RPMI8226 (cell line): ENCODE data around the gene PSMB7.

ENCODE experiments used
- DNase-seq: peaks from one replicate; pipeline ENCODE4 v3.0.0-alpha.2; 2015

Gene PSMB7

DNA sequence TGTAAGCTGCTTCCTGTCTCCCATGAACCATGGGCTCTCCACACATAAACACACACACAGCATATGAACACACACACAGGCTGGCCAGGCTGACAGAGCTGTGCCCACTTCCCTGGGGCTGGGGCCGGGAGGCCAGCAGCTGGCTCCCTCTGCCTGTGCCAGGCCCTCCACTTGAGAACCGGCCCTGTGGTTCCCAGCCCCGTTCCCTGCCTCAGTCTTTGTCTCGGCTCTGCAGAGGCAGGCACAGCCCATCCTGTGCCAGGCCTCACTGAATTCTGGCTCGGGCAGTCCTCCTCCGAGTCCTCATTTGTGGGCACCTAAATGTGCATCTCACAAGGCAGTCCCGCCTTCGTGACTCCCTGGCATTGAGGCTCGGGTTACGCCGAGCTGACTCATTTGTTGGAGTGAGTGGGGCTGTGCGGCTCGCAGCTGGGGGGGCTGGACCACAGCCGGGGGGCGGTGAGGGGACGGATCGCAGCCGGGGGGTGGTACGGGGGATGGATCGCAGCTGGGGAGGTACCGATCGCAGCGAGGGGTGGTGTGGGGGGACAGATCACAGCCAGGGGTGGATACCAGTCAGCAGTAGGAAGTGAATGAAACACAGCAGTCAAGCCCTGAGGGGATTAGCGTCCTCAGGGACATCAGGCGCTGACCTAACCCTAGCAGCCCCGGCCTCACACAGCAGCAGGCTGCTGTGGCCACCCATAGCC lies 72.3 kb downstream of the PSMB7 start:
- DNase-seq = no peak

DNA sequence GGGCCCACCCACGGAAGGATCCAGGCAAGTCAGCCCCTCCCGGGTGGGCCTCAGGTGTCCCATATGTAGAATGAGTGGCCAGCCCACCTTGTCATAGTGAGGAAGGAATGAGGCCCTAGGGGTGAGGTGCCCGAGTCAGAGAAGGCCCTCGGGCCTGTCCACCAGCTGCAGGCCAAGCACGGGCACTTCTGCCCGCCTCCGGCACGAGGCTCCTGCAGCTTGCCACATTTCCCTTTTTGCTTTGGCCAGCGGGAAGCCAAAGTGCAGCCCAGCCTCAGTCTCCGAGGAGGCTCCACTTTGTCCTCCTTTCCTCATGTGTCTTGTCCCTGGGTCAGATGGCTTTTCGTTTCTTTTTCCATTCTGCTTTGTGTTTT lies 72.9 kb downstream of the PSMB7 start:
- DNase-seq = no peak

DNA sequence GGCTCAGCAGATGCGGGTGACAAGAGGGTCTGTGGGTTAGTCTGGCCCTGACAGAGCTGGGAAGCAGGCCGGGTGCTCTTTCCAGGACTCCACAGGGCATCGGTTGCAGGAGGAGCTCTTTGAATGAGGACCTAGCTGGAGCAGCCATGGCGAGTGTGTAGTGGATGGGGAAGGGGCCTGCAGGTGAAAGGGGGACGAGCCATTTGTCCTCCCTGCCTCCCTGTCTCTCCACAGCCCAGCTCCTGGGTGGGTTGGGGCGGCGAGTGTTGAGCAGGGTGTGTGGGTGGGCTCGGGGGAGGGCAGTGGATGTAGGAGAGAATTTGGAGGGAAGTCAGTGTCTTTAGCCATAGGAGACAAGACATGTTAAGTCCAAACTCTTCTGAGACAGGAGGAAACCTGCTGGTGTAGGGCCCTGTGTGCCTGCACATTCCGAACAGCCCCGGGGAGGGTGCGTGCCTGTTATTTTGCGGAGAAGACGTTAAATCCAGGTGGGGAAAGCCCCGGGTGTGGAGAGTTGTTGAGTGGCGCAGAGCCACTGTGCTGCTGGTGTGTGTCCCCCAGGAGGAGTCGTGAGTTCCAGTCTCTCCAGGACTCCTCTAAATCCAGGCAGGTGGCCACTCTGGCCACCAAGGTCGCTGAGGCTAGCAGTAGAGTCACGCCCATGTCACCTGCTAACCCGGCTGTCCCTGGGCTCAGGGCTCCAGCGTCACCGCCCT lies 73.6 kb downstream of the PSMB7 start:
- DNase-seq = no peak

DNA sequence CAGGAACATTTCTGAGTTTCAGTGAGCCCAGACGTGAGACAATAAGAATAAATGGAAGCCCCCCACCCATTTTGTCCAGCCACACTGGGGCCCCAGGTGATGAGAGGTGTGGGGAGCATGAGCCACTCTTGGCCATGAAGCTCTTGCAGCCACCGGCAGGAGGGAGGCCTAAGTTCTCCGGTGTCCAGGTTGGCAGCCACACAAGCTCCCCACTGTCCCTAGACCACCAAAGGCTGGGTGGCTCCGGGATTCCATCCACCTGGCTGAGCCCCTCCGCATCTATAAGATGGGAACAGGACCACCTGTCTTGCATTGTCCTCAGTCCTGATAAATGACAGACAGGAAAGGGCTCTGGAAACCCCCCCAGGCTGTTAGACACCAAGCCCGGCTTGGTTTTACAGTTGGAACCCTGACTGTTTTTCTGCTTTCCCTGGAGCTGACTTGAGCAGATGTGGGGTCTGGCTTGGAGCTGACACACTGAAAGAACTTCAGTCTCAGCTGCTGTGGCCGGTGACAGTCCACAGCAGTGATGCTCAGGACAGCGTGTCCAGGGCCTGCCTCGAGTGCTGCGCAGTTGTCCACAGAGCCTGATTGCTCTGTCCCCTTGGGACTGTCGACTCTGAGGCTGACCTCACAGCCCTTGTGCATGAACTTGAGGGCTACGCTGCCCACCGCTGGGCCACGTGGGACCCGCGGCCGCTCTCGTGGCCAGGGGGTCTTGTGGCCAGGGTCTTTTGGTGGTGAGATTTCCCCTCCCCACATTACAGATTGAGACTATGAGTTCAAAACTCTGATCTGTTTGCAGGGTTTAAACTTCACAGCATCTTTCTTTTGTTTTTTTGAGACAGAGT lies 74.8 kb downstream of the PSMB7 start:
- no peak for DNase-seq

DNA sequence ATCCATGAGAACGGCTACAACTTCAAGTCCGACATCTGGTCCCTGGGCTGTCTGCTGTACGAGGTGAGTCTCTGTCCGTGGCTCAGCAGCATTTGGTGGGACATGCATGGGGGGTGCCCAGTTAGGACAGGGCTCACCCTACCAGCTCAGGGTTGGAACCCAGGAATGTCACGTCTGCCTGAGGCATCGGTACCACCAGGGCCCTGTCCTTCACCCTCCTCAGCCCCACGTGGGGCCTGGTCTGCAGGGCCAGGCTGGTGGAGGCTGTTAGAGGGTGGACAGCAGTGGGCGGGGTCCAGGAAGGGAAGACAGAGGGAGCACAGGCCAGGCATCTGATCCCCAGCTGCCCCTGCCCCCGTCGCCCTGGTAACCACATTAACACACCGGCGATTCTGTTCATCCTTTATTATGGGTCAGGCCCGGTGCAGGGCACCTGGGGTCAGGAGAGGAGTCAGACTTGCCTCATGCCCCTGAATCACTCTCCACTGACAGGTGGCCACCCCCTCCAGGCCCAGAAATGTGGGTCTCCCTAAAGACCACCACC lies 75.6 kb downstream of the PSMB7 start:
- DNase-seq = no peak

DNA sequence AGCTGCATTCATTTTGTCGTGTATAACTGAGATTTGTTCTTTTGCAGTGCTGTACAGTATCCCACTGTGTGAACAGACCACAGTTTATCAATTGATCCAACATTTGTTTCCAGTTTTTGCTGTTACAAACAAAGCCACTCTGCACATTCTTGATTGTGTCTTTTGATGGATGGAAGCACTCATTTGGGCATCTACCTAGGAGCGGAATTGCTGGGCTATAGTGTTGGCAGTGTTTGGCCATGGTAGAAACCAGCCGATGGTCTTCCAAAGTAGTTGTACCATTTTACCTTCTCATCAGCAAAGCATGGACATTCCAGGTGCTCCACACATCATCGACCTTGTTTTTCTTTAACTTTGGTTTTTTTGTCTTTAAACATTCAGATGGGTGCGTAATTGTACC lies 77.7 kb downstream of the PSMB7 start:
- DNase-seq = no peak

DNA sequence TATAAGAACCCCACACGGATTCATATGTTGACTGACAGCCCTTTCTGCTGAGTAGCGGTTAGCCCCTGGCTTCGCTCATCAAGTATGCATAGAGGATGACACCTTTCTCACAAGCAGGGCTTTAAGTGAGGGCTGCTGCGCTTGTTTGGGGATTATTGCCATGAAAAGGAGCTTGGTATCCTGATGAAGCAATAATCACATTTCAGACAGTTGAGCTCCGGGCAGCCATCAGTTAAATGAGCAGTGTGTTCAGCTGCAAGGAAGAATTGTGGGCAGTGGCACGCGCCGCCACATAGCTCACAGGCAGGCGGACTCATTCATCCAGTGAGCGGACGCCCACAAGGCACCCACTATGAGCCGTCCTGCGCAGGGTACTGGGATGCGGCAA lies 79.9 kb downstream of the PSMB7 start:
- no peak for DNase-seq

DNA sequence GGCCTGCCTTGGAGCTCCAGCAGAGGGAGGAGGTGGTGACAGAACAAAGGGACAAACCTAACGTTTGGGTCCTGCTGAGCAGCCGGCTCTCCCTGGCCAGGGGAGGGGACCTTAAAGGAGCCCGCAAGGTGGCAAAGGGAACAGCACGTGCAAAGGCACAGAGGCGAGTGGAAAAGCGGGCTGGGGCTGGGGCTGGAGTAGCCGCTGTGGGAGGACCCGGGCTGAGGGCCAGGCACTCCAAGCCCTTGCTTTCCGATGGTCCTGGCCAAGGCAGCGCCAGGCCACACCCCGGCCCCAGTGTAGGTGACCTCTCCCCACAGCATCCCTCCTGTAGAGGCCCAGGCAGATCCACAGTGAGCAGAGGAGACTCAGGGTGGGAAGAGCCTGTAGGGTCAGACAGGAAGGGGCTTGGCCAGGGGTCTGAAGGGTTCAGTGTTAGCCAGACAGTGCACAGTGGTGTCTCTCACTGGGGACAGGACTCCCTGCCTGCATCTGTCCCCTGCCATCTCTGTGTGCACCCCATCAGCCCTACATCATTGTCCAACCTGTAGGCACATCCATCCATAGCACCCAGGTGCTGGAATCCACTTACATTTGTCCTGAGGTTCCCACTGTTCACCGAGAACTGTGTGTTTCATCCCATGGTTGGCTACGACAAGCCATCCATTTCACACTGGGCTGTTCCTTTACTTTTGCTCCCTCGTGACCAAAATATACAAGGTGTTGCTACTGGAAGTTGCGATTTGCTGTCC lies 80.5 kb downstream of the PSMB7 start:
- no peak for DNase-seq

DNA sequence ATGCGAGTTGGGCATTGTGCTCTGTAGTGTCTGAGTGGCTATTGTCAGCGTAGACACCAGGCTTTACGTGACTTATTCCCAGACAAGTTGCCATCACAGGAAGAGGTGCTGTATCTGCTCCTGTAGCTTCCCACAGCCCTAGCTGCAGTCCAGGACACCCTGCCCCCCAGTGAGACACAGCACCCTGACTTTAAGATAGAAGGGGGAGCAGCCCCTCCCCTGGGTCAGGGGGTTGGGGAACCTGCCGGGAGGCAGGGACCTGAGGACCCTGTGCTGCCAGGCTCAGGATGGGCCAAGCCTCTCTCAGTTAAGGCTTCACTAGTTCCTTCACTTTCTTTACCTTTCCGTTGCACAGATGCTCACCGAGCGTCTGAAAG lies 82.1 kb downstream of the PSMB7 start:
- DNase-seq = no peak

DNA sequence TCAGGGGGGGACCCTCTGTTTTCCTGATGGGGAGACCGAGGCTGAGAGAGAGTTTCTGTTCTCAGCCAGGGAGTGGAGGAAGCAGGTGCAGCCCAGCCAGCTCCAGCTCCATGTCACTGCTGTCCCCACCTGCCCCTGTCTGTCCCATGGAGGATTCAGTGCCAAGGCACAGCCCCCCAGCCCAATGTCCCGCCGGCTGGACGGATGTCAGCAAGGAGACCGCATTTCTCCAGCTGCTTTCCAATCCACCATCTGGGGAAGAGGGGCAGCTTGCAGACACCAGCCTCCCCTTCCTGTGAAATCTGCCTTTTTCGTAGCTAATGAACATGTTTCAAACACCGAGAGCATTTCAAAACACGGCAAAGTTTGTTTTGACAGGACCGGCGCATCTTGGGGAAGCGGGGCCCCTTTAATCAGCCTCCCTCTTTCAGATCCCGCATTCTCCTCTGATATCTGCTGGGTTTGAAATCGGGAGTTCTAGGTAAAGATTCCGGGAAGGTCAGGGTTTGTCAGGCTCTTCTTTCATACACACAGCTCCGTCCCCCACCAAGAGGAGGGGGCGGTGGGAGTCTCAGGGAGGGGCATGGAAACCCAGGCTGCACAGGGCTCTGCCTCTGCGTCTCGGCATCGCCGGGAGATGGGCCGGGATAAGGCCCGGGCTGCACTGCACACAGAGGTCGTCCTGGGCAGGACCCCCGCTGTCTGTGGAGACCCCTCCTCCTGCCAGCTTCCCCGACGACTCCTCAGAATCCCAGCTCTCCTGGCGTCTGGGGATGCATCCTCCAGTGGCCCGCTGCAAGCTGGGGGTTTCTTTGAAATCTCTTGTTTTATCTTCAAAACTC lies 82.7 kb downstream of the PSMB7 start:
- no peak for DNase-seq

DNA sequence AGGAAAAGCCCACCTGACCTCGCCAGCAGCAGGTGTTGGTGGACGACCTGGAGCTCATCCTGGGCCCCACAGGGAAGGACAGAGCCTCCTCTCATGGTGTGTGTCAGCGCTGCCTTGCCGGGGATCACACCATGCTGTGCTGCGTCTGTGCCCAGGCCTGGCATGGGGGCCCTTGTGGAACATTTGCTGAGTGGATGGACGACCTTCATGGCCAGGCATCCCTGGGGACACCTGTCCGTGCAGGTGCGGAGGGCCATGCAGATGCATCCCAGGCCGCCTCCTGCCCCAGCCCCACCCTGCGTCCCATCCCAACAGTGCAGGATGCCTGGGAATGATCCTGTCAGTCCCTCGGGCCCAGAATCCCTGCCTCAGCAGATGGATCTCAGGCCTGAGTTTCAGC lies 83.7 kb downstream of the PSMB7 start:
- no peak for DNase-seq

DNA sequence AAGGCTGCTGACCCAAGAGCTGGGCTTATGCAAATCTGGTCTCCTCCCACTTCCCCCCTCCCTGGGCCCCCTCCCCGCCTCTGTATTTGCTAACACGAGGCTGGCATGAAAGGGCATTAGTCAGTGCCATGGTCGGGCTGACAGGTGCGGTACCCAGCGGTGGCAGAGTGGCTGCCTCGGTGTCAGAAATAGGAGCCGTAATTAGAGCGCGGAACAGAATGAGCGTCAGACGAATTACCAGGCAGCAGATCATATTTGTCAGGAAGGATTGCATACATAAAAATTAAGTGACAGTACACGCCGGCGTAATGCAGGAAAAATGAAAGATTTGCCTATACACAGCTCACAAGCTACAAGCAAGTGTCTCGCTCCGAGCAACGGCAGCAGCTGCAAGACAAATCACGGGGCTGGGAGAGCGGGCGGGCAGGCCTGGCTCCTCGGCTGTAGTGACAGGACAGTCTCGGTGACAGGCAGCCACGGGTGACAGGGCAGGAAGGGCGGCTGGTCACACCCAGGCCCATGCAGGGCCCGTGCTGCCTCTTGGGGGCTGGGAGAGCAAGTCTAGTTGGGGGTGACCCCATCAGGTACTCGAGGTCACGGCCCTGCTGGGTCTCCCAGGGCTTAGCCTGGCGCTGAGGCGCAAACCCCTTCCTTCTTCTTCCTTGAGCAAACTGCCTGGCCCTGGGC lies 85.1 kb downstream of the PSMB7 start:
- DNase-seq = no peak

DNA sequence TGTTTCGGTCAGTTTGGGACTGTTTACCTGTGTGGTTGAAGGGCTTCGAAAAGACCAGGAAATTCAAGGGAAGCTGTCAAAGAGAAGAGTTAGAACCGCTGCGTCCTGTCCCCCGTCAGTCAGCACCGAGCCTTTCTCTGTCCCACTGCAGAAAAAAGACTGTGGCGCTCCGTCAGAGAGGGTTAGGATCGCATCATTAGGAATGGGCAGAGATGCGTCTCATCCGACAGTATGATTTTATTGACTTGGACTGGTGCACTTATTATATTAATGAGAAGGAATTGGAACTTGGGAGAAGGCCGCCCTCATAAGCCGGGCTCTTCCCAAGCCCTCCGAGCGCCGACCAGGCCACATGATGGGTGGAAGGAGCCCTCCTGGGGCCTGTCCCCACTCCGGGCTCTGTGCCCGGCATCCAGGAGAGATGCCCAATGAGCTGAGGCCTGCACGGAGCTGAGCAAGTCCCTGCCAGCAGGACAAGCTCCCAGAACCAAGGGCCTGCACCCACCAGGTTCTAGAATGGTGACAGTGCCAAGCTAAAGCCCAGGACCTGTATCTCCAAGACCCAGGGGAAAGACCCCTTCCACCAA lies 85.9 kb downstream of the PSMB7 start:
- DNase-seq = no peak

DNA sequence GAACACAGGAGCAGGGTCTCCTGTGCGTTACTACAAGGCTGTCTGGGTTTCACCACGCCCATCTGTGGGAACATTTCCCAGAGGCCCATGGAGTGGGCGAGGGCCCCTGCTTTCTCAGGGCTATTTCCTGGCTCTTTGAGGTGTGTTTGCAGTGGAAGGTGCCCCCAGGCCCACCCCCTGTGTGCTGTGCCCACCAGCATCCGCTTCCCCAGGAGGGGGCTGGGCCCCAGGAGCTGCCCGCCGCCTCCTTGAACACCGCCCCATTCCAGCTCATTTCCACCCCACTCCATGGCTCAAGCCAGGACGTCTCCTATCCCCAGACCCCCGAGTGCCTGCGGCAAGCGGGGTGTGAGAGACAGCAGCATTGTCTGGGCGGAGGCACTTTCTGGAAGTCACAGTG lies 87.0 kb downstream of the PSMB7 start:
- DNase-seq = no peak

DNA sequence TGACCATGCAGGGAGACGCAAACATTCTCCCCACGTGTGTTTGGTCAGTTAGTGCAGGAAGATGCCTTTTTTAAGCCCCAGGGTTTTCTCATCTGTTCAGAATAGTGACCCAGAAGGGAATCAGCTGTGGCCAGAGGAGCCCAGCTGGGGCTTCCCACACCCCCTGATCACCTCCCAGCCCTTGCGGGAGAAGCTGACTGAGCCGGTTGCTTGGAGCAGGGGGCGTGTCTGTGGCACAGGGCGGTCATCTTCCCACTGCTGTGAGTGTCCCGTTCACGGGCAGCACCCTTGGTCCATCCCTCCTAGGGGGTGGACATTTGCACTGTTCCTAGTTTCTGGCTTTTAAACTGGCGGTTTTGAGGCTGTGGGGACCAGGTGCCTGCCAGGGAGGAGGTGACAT lies 87.8 kb downstream of the PSMB7 start:
- no peak for DNase-seq

DNA sequence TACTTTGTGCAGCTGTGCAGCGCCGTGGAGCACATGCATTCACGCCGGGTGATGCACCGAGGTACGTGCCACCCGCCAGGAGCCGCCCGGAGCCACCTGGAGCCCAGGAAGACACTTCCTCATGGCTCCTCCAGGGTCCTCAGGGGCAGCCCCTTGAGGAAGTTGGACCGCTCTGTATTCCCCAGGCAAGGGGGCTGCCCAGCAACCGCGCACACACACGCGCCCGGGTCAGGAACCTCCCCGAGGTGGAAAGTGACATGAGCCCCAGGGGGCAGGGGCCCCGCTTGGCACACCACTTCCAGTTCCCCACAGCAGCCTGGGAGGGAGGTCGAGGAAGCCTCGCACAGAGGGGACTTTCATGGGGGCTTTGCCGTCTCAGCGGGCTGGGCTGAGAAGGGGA lies 88.9 kb downstream of the PSMB7 start:
- DNase-seq = no peak

DNA sequence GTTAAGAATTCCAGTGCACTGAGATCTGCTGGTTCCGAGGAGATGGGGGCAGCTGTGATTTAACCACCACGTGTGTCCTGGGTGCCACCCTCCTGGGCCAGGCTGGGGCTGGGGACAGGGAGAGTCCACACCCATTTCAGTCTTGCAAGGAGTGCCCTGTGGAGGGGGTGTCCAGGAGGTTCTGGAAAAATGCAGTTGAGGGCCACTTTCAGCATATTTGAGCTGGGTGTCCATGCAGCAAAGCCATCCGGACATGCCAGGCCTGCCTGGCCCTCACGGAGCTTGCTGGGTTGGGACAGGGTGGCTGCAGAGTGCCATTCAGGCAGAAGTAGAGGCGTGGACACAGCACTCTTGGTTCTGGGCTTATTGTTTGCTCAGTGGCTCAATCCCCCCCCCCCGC lies 89.4 kb downstream of the PSMB7 start:
- DNase-seq = no peak

DNA sequence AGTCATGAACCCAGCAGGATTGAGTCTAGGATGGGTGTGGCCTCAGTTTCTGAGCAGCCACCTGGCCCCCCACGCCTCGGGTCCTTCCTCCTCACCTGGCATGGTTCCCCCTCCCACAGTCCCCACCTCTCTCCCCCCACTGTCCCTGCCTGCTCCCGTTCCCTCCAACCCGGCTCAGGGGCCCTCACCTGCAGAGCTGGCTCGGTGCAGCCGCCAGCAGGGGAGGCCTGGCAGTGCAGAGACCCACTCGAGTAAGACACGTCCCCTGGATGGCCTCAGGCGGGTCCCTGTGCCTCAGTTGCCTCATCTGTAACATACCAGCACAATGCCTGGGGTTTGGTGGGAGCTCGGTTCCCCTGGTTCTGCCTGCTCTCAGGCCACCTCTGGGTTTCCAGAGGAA lies 91.3 kb downstream of the PSMB7 start:
- DNase-seq = no peak

DNA sequence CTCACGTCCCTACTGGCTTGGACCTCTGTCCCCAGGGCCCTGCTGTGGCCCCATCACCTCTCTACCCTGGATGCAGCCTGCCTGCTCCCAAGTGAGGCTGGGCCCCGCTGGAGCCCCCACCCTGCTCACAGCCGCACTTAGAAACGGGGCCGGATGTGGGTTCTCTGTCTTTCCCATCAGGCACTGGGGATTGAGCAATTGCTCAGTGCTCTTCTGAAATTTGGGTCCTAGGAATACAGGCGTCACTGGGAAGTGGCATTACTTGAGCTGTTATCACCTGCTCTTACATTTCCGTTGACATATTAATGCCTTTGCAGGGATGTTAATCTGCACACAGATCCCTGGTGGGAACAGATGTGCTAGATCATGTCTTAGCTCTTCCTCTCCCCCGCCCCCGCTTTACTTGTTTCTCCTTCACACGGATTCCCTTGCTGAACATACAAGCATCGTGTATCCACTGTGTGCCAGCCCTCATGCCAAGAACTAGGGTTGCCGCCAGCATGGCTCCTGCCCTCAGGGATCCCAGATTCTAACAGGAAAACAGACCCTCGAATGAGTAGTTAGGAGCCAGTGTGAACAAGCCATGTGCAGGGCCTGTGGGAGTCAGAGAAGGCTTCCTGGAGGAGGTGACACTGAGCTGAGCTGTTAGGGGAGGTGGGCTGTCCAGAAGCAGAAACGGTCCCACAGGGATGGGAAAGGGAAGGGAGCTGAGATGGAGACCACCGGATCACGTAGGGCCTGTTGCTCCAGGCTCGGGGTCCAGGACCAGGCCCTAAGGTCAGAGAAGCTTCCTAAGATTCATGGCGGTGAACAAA lies 92.4 kb downstream of the PSMB7 start:
- DNase-seq = no peak

DNA sequence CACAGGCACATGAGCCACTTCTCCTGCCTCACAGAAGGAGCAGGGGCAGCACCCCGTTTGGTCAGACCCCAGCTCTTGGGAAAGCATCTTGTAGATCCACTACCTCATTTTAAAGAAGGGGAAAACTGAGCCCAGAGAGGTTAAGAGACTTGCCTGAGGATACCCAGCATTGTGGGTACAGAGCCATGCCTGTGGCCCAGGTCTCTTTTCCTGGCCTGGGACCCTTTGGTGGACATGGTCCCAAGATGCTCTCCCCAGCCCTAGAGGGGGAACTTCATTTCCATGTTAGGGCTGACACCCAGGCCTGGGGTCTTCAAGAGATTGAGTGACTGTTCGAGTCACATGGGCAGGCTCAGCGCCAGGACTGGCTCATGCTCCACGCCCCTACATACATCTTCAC lies 93.3 kb downstream of the PSMB7 start:
- no peak for DNase-seq
